HG03175 (cell line): ENCODE results near the gene PRKAG1.

Experiments
- ATAC-seq: cut with Tn5 transposase; IDR thresholded peaks from one replicate; pipeline ENCODE4 v1.9.1; 2021; ENCODE audit warnings: mild to moderate bottlenecking, moderate library complexity; ENCODE audit not compliant: unreplicated experiment

Gene PRKAG1

GRCh38 chr12:48986720-48987291, 31.8 kb downstream of the PRKAG1 start:
- no peak for ATAC-seq

- no peak for ATAC-seq
Observed at GRCh38 chr12:48985901-48986300, 32.7 kb downstream of the PRKAG1 start.

- no peak for ATAC-seq
Observed at GRCh38 chr12:48985475-48985897, 33.1 kb downstream of the PRKAG1 start.

- no peak for ATAC-seq
Observed at GRCh38 chr12:48982397-48983080, 36.0 kb downstream of the PRKAG1 start.

GRCh38 chr12:48981757-48982157, 36.8 kb downstream of the PRKAG1 start:
- no peak for ATAC-seq

- no peak for ATAC-seq
Observed at GRCh38 chr12:48980953-48981756, 37.4 kb downstream of the PRKAG1 start.

- ATAC-seq, result no peak
Observed at GRCh38 chr12:48980389-48980952, 38.1 kb downstream of the PRKAG1 start.

- ATAC-seq, result no peak
Observed at GRCh38 chr12:48979602-48980388, 38.8 kb downstream of the PRKAG1 start.

- no peak for ATAC-seq
Observed at GRCh38 chr12:48978741-48979601, 39.6 kb downstream of the PRKAG1 start.

- no peak for ATAC-seq
Observed at GRCh38 chr12:48978291-48978740, 40.3 kb downstream of the PRKAG1 start, which contains the start of gene WNT1. WNT1 (plus strand) TSS chr12:48978322; CDS start chr12:48978651, 329 bp downstream.

GRCh38 chr12:48977290-48978281, 41.0 kb downstream of the PRKAG1 start:
- peak; percentile 56 for ATAC-seq

GRCh38 chr12:48973941-48974673, 44.5 kb downstream of the PRKAG1 start:
- ATAC-seq, result no peak

GRCh38 chr12:48973531-48973930, 45.0 kb downstream of the PRKAG1 start:
- ATAC-seq, result no peak

- no peak for ATAC-seq
Observed at GRCh38 chr12:48972952-48973483, 45.6 kb downstream of the PRKAG1 start.

GRCh38 chr12:48972213-48972951, 46.2 kb downstream of the PRKAG1 start:
- ATAC-seq, result no peak

GRCh38 chr12:48970702-48971334, 47.8 kb downstream of the PRKAG1 start:
- no peak for ATAC-seq
